ENCODE results near the gene FRAS1. TPM values are rescaled to one million over a fixed set of nuclear protein-coding genes. Genes with fewer than 3 reads are reported as not detected.

The FRAS1 gene
- total and polyA plus RNA-seq, 2 of the 8 experiments (the other 6 are each of a cell fraction or from before 2014, with no cell fraction given) = 38.5 to 109 TPM

DNA sequence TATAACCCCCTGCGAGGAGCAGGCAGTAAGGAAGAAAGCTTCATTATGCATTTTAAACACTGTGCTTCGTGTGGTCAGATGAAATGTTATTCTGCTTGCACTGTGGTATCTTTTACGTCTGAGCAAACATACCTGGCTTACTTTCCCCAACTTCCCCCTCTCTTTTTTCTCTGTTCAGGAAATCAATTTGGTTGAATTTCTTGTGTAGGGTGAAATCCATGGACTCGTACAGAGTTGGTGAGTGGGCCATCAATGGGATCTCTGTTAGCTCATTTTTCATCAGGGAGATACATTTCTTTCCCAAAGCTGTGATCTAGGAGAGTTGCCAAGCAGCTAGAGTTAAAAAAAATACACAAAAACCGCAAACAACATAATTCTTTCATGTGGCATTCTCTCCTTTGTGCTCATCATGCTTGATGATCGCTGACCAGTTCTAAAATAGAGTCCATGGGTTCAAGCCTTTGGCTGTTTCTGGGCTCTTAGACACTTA, 98.5 kb downstream of the FRAS1 start (continued):
- no peak for TF ChIP-seq CHD7 (IDR thresholded peaks at IDR 0.05; ENCODE audit: insufficient replicate concordance, low read length)
- no peak for TF ChIP-seq CHD1 (IDR thresholded peaks at IDR 0.05; ENCODE audit: low read depth, low read length)
- no peak for TF ChIP-seq JUN (IDR thresholded peaks at IDR 0.05; ENCODE audit: low read depth, low read length)
- TF ChIP-seq GABPA (IDR thresholded peaks at IDR 0.05; ENCODE audit: borderline replicate concordance, insufficient read depth, low read length) = no peak
- TF ChIP-seq BACH1 (IDR thresholded peaks at IDR 0.05; ENCODE audit: low read length) = no peak
- TF ChIP-seq KDM5A (IDR thresholded peaks at IDR 0.05; ENCODE audit: low read length) = no peak
- TF ChIP-seq TEAD4 (IDR thresholded peaks at IDR 0.05; ENCODE audit: low read depth, low read length) = no peak
- TF ChIP-seq EGR1 (IDR thresholded peaks at IDR 0.05; ENCODE audit: borderline replicate concordance, low read depth, low read length) = no peak
- no peak for TF ChIP-seq FOSL1 (IDR thresholded peaks at IDR 0.05; ENCODE audit: insufficient read depth, low read depth, low read length)
- TF ChIP-seq MAFK (IDR thresholded peaks at IDR 0.05; ENCODE audit: low read depth, low read length) = no peak
- no peak for TF ChIP-seq YY1 (IDR thresholded peaks at IDR 0.05; ENCODE audit: low read depth, low read length)
- no peak for TF ChIP-seq TAF7 (optimal IDR thresholded peaks at IDR 0.05; ENCODE audit: borderline replicate concordance, low read depth, low read length)
- TF ChIP-seq HDAC6 (IDR thresholded peaks at IDR 0.05; ENCODE audit: low read depth, low read length) = no peak

Data from H1 (cell line).